ENCODE measurements around the gene ZBTB45. TPM values are rescaled to one million over a fixed set of nuclear protein-coding genes. Genes with fewer than 3 reads are reported as not detected.
A peak's percentile ranks its signal among the peaks of the same experiment; 100 is the strongest.

ZBTB45 gene
- total RNA-seq (2014; rRNA removed; shearing (Covaris generic)) = 3.8 and 4.9 TPM in 2 replicates
- polyA plus RNA-seq (2014; cell fraction: nucleus; rRNA removed) = 4.4 and 5.5 TPM in 2 replicates

- peak; percentile 90 for DNase-seq (ENCODE audit: extremely low read depth, low read depth)
These were observed at the start of gene ZBTB45 for GRCh38 chr19:58519355-58520256. TSS of gene ZBTB45 (minus strand) at chr19:58519810. CDS start at chr19:58517673, 2,137 bp downstream.

- DNase-seq (ENCODE audit: extremely low read depth, low read depth) = no peak
These were observed 49.0 kb upstream of the ZBTB45 start for GRCh38 chr19:58568453-58569130.

GRCh38 chr19:58566989-58567388, 47.4 kb upstream of the ZBTB45 start:
- DNase-seq (ENCODE audit: extremely low read depth, low read depth) = no peak

- no peak for DNase-seq (ENCODE audit: extremely low read depth, low read depth)
These were observed 44.2 kb upstream of the ZBTB45 start for GRCh38 chr19:58563823-58564222.

- DNase-seq (ENCODE audit: extremely low read depth, low read depth) = no peak
These were observed 43.5 kb upstream of the ZBTB45 start for GRCh38 chr19:58563034-58563573.

GRCh38 chr19:58562122-58563033, 42.8 kb upstream of the ZBTB45 start:
- DNase-seq (ENCODE audit: extremely low read depth, low read depth) = no peak

- DNase-seq (ENCODE audit: extremely low read depth, low read depth) = no peak
These were observed 41.9 kb upstream of the ZBTB45 start for GRCh38 chr19:58561373-58562121.

- no peak for DNase-seq (ENCODE audit: extremely low read depth, low read depth)
These were observed 41.3 kb upstream of the ZBTB45 start for GRCh38 chr19:58560921-58561320.

- no peak for DNase-seq (ENCODE audit: extremely low read depth, low read depth)
These were observed 40.6 kb upstream of the ZBTB45 start for GRCh38 chr19:58560007-58560887.

GRCh38 chr19:58559275-58560006, 39.8 kb upstream of the ZBTB45 start:
- peak; percentile 88 for DNase-seq (ENCODE audit: extremely low read depth, low read depth)

GRCh38 chr19:58558623-58559274, 39.1 kb upstream of the ZBTB45 start:
- peak; percentile 95 for DNase-seq (ENCODE audit: extremely low read depth, low read depth)

GRCh38 chr19:58558066-58558622, 38.5 kb upstream of the ZBTB45 start, which contains the start of gene UBE2M:
TSS of gene UBE2M (minus strand) at chr19:58558611. CDS start at chr19:58558381, 230 bp downstream.
- DNase-seq (ENCODE audit: extremely low read depth, low read depth) = no peak

- DNase-seq (ENCODE audit: extremely low read depth, low read depth) = no peak
These were observed 37.8 kb upstream of the ZBTB45 start for GRCh38 chr19:58557221-58558065.

GRCh38 chr19:58556622-58557220, 37.1 kb upstream of the ZBTB45 start:
- no peak for DNase-seq (ENCODE audit: extremely low read depth, low read depth)

- DNase-seq (ENCODE audit: extremely low read depth, low read depth) = no peak
These were observed 36.5 kb upstream of the ZBTB45 start for GRCh38 chr19:58555920-58556621.
